HG02678 (cell line): ENCODE data around the gene MYH10.

ENCODE experiments used
- ATAC-seq: cut with Tn5 transposase; IDR thresholded peaks from one replicate; pipeline ENCODE4 v1.9.1; 2021; ENCODE audit warnings: mild to moderate bottlenecking, moderate library complexity; ENCODE audit not compliant: unreplicated experiment

The MYH10 gene

GRCh38 chr17:8610558-8610957 is 20.0 kb downstream of the MYH10 start:
- no peak for ATAC-seq

GRCh38 chr17:8609910-8610309 is 20.6 kb downstream of the MYH10 start:
- ATAC-seq = no peak

- ATAC-seq = no peak
These were observed 22.5 kb downstream of the MYH10 start for GRCh38 chr17:8608001-8608400.

- ATAC-seq = no peak
These were observed 24.1 kb downstream of the MYH10 start for GRCh38 chr17:8606401-8606800.

GRCh38 chr17:8602679-8603078 is 27.8 kb downstream of the MYH10 start:
- no peak for ATAC-seq

GRCh38 chr17:8599351-8600011 is 31.0 kb downstream of the MYH10 start:
- no peak for ATAC-seq

- no peak for ATAC-seq
These were observed 31.6 kb downstream of the MYH10 start for GRCh38 chr17:8598913-8599312.

- ATAC-seq = no peak
These were observed 36.7 kb downstream of the MYH10 start for GRCh38 chr17:8593830-8594229.

- ATAC-seq = no peak
These were observed 37.2 kb downstream of the MYH10 start for GRCh38 chr17:8593276-8593675.

- ATAC-seq = no peak
These were observed 41.5 kb downstream of the MYH10 start for GRCh38 chr17:8588877-8589554.

GRCh38 chr17:8586766-8587165 is 43.8 kb downstream of the MYH10 start:
- ATAC-seq = no peak

- ATAC-seq = no peak
These were observed 44.6 kb downstream of the MYH10 start for GRCh38 chr17:8585911-8586310.

- no peak for ATAC-seq
These were observed 46.6 kb downstream of the MYH10 start for GRCh38 chr17:8583954-8584353.

- ATAC-seq = no peak
These were observed 49.4 kb downstream of the MYH10 start for GRCh38 chr17:8580952-8581658.

GRCh38 chr17:8577868-8578267 is 52.7 kb downstream of the MYH10 start:
- no peak for ATAC-seq

GRCh38 chr17:8576559-8577294 is 53.8 kb downstream of the MYH10 start:
- ATAC-seq = no peak

GRCh38 chr17:8574687-8575086 is 55.8 kb downstream of the MYH10 start:
- no peak for ATAC-seq

GRCh38 chr17:8572764-8573163 is 57.8 kb downstream of the MYH10 start:
- no peak for ATAC-seq

GRCh38 chr17:8563981-8564602 is 66.4 kb downstream of the MYH10 start:
- no peak for ATAC-seq

GRCh38 chr17:8563024-8563776 is 67.3 kb downstream of the MYH10 start:
- no peak for ATAC-seq
